NT2/D1 (cell line): Measurements from ENCODE around the gene ASIC1.

ENCODE experiments used
- SUZ12 ChIP-seq: IDR thresholded peaks from 2 replicates; pipeline ENCODE4 v1.6.1; 2011; ENCODE audit not compliant: insufficient read length, insufficient read depth; ENCODE audit errors: extremely low read depth
- YY1 ChIP-seq: IDR thresholded peaks from 2 replicates; pipeline ENCODE4 v1.6.1; 2011; ENCODE audit not compliant: insufficient read length, insufficient read depth
- ZNF274 ChIP-seq: IDR thresholded peaks from 2 replicates; pipeline ENCODE4 v1.6.1; 2011; ENCODE audit warnings: mild to moderate bottlenecking, low read depth, low read length

DNA sequence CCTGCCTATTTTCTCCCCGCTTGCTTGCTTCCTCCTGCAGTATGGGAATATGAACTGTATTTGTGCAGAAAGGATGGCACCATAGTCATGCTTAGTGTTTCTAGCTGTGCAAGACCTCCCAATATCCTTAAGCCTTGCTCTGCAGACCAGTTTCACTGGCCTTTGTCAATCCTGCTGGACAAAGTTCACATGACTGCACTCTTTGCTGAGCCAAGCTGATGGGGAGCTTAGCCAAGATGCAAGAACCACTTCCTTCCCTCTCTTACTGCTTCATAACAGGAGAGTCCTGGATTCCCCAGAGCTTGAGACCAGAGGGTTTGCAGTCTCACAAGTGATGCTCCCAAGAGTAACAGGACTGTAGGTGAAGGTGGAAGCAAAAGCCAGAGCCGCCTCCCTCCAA is 3.8 kb downstream of the ASIC1 start:
- no peak for TF ChIP-seq ZNF274
- no peak for TF ChIP-seq SUZ12
- no peak for TF ChIP-seq YY1
